Liver (tissue), 9 donors: ENCODE data around the gene NR5A1. TPM values are rescaled to one million over a fixed set of nuclear protein-coding genes. Genes with fewer than 3 reads are reported as not detected.

Source experiments
- DNase-seq: peaks from one replicate; pipeline ENCODE4 v3.0.0-alpha.2; 2017; ENCODE audit warnings: low spot score
- H3K27ac ChIP-seq, 2 donors: one replicate each; pipeline ENCODE4 v1.7.0; 2013; ENCODE audit warnings: inconsistent platforms in 2 of 2, low read length in 2 of 2, control low read depth in 1 of 2, low read depth in 1 of 2, mild to moderate bottlenecking in 1 of 2
- H3K27me3 ChIP-seq, 4 donors: one replicate each; pipeline versions ENCODE4 v1.6.1 to v1.7.0; 2013; ENCODE audit warnings: low read length in 3 of 4, inconsistent platforms in 1 of 4, mild to moderate bottlenecking in 1 of 4, moderate library complexity in 1 of 4; ENCODE audit not compliant: control insufficient read depth in 4 of 4, insufficient read depth in 4 of 4
- H3K36me3 ChIP-seq, 4 donors: one replicate each; pipeline versions ENCODE4 v1.6.1 to v1.7.0; 2013; ENCODE audit warnings: low read length in 3 of 4, mild to moderate bottlenecking in 3 of 4, low read depth in 1 of 4, moderate library complexity in 1 of 4; ENCODE audit not compliant: control insufficient read depth in 4 of 4, insufficient read depth in 3 of 4
- H3K4me1 ChIP-seq, 4 donors: one replicate each; pipeline versions ENCODE4 v1.6.1 to v1.7.0; 2013; ENCODE audit warnings: low read length in 3 of 4, mild to moderate bottlenecking in 3 of 4, moderate library complexity in 1 of 4; ENCODE audit not compliant: control insufficient read depth in 4 of 4, insufficient read depth in 4 of 4
- H3K4me3 ChIP-seq, 3 donors: one replicate each; pipeline versions ENCODE4 v1.6.1 to v1.7.0; 2013; ENCODE audit warnings: low read length in 3 of 3, control low read depth in 1 of 3, low read depth in 1 of 3, mild to moderate bottlenecking in 1 of 3
- H3K9ac ChIP-seq, 2 donors: one replicate each; pipeline ENCODE4 v1.7.0; 2013; ENCODE audit warnings: low read length in 2 of 2, mild to moderate bottlenecking in 2 of 2, moderate library complexity in 2 of 2, control low read depth in 1 of 2, low read depth in 1 of 2
- H3K9me3 ChIP-seq, 4 donors: one replicate each; pipeline versions ENCODE4 v1.6.1 to v1.7.0; 2013; ENCODE audit warnings: low read length in 3 of 4; ENCODE audit not compliant: control insufficient read depth in 4 of 4
- ATF3 ChIP-seq: IDR thresholded peaks from 2 replicates; pipeline ENCODE4 v1.6.1; 2016; ENCODE audit warnings: antibody characterized with exemption
- EGR1 ChIP-seq, 2 donors: IDR thresholded peaks; 2 replicates each; pipeline ENCODE4 v1.6.1; 2016 to 2018; ENCODE audit warnings: antibody characterized with exemption in 2 of 2, low read depth in 2 of 2
- FOXA1 ChIP-seq: IDR thresholded peaks from 2 replicates; pipeline ENCODE4 v1.6.1; 2016; ENCODE audit warnings: antibody characterized with exemption
- FOXA2 ChIP-seq: IDR thresholded peaks from 2 replicates; pipeline ENCODE4 v1.6.1; 2016; ENCODE audit warnings: antibody characterized with exemption
- GABPA ChIP-seq, 2 donors: IDR thresholded peaks in 1 of 2; conservative IDR thresholded peaks in 1 of 2; 2 replicates each; pipeline ENCODE4 v1.6.1; 2016; ENCODE audit warnings: antibody characterized with exemption in 2 of 2, mild to moderate bottlenecking in 1 of 2, moderate library complexity in 1 of 2
- HNF4A ChIP-seq, 2 donors: conservative IDR thresholded peaks; 2 replicates each; pipeline ENCODE4 v1.6.1; 2016; ENCODE audit warnings: antibody characterized with exemption in 2 of 2, mild to moderate bottlenecking in 2 of 2
- HNF4G ChIP-seq: IDR thresholded peaks from 2 replicates; pipeline ENCODE4 v1.6.1; 2016; ENCODE audit warnings: antibody characterized with exemption
- JUND ChIP-seq, 2 donors: IDR thresholded peaks; 2 replicates each; pipeline ENCODE4 v1.6.1; 2016; ENCODE audit warnings: antibody characterized with exemption in 2 of 2
- MAX ChIP-seq: IDR thresholded peaks from 2 replicates; pipeline ENCODE4 v1.6.1; 2016; ENCODE audit warnings: antibody characterized with exemption
- RAD21 ChIP-seq, 2 donors: IDR thresholded peaks; 2 replicates each; pipeline ENCODE4 v1.6.1; 2016; ENCODE audit warnings: antibody characterized with exemption in 2 of 2, mild to moderate bottlenecking in 2 of 2
- REST ChIP-seq: IDR thresholded peaks from 2 replicates; pipeline ENCODE4 v1.6.1; 2016; ENCODE audit warnings: antibody characterized with exemption, mild to moderate bottlenecking
- RXRA ChIP-seq, 2 donors: IDR thresholded peaks; 2 replicates each; pipeline ENCODE4 v1.6.1; 2017 to 2018; ENCODE audit warnings: antibody characterized with exemption in 2 of 2, mild to moderate bottlenecking in 1 of 2
- SP1 ChIP-seq: IDR thresholded peaks from 2 replicates; pipeline ENCODE4 v1.6.1; 2018; ENCODE audit warnings: antibody characterized with exemption, mild to moderate bottlenecking
- YY1 ChIP-seq: IDR thresholded peaks from 2 replicates; pipeline ENCODE4 v1.6.1; 2016; ENCODE audit warnings: antibody characterized with exemption, mild to moderate bottlenecking
- whole genome bisulfite sequencing: extraction: QIAGEN DNeasy Blood & Tissue Kit; methylation state at CpG from one replicate; pipeline ENCODE4 v1.1.7; 2013; 5-methylcytosine and 5-hydroxymethylcytosine counted together
- polyA plus RNA-seq, 2 donors: library from polyadenylated mRNA; stranded (reverse) in 1 of 2; unstranded in 1 of 2; fragments of 200-250 nt in 1 of 2; fragments of >200 nt in 1 of 2; fragmentation: Nextera tagmentation in 1 of 2; extraction: Ambion mirVana in 1 of 2; gene quantifications; one replicate each; pipeline versions ENCODE4 v1.2.1 to v1.2.3, GENCODE V29; 2013 to 2015
- total RNA-seq, 2 donors: library from RNA; depleted of rRNA; stranded (reverse); fragments of >200 nt; gene quantifications; one replicate each; pipeline ENCODE4 v1.2.3, GENCODE V29; 2014
- TF ChIP-seq, protein P1 (sequence below): fragments of 150-350 bp; IDR thresholded peaks from 2 replicates; pipeline ENCODE4 v1.5.1; 2017; ENCODE audit warnings: improper control_type of control experiment, low read depth, low read length; ENCODE audit not compliant: missing input control
- TF ChIP-seq, protein P2 (sequence below): IDR thresholded peaks from 2 replicates; pipeline ENCODE4 v1.6.1; 2016; ENCODE audit warnings: antibody characterized with exemption
- donor health status: healthy.
- donor health status: healthy.
- donor health status: healthy.
- donor health status: healthy.
- donor health status: healthy.

NR5A1 gene
- total and polyA plus RNA-seq, 4 donors: not detected

DNA sequence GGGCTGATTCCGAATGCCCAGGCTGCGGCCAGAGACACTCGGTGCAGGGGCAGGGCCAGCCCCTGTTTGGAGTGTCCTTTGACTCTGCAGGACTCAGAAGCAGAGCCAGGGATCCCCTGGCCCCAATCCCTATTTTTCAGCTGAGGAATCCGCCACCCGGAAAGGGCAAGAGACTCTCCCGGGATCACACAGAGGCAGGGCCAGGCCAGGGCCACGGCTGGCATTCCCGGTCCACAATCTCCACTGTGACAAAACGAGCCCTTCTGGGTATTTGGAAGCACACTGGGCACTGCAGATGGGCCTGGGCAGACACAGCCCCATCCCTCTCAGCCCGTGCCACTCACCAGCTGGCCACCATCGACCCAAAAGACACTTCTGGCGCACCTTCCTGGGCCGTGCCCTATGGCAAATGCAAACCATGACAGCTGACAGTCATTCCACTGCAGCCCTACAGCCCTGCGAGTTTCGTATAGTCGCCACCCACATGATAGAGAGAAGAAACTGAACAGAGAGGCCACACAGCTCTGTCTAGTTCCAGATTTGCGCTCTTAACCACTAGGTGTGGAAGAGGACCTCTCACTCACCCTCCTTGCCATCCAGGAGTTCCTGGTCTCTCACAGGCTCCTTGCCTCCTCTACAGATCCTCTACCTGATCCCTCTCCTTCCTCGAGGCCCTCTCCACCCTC is 13.3 kb downstream of the NR5A1 start:
- no peak for TF ChIP-seq HNF4A (conservative IDR thresholded peaks at IDR 0.05)
- TF ChIP-seq GABPA (IDR thresholded peaks at IDR 0.05 in 1 of 2, conservative IDR thresholded peaks at IDR 0.05 in 1 of 2): no peak
- TF ChIP-seq EGR1 (IDR thresholded peaks at IDR 0.05; ENCODE audit: low read depth in 2 of 2): no peak
- TF ChIP-seq, protein P1, sequence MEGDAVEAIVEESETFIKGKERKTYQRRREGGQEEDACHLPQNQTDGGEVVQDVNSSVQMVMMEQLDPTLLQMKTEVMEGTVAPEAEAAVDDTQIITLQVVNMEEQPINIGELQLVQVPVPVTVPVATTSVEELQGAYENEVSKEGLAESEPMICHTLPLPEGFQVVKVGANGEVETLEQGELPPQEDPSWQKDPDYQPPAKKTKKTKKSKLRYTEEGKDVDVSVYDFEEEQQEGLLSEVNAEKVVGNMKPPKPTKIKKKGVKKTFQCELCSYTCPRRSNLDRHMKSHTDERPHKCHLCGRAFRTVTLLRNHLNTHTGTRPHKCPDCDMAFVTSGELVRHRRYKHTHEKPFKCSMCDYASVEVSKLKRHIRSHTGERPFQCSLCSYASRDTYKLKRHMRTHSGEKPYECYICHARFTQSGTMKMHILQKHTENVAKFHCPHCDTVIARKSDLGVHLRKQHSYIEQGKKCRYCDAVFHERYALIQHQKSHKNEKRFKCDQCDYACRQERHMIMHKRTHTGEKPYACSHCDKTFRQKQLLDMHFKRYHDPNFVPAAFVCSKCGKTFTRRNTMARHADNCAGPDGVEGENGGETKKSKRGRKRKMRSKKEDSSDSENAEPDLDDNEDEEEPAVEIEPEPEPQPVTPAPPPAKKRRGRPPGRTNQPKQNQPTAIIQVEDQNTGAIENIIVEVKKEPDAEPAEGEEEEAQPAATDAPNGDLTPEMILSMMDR: no peak
- TF ChIP-seq RXRA (IDR thresholded peaks at IDR 0.05): no peak
- TF ChIP-seq HNF4G: no peak
- no peak for TF ChIP-seq RAD21 (IDR thresholded peaks at IDR 0.05)
- TF ChIP-seq REST: no peak
- no peak for TF ChIP-seq JUND (IDR thresholded peaks at IDR 0.05)
- TF ChIP-seq SP1: no peak
- TF ChIP-seq YY1: no peak
- TF ChIP-seq ATF3: no peak
- TF ChIP-seq FOXA2: no peak
- TF ChIP-seq, protein P2, sequence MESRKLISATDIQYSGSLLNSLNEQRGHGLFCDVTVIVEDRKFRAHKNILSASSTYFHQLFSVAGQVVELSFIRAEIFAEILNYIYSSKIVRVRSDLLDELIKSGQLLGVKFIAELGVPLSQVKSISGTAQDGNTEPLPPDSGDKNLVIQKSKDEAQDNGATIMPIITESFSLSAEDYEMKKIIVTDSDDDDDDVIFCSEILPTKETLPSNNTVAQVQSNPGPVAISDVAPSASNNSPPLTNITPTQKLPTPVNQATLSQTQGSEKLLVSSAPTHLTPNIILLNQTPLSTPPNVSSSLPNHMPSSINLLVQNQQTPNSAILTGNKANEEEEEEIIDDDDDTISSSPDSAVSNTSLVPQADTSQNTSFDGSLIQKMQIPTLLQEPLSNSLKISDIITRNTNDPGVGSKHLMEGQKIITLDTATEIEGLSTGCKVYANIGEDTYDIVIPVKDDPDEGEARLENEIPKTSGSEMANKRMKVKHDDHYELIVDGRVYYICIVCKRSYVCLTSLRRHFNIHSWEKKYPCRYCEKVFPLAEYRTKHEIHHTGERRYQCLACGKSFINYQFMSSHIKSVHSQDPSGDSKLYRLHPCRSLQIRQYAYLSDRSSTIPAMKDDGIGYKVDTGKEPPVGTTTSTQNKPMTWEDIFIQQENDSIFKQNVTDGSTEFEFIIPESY: no peak
- no peak for TF ChIP-seq FOXA1
- Histone ChIP-seq H3K36me3 (no peaks in the 10 kb centered on the region), H3K27me3 (no peaks in the 10 kb centered on the region), H3K4me3 (no peak overlapping the region), H3K4me1 (peaks cover 0 to 8% (median 3%) of the 10 kb centered on the region in 4 donors), H3K27ac (no peak overlapping the region), H3K9ac (no peak overlapping the region), H3K9me3 (no peaks in the 10 kb centered on the region)
- 85% methylated on average over 18 of the region's 18 CpGs for WGBS
- DNase-seq: no peak

DNA sequence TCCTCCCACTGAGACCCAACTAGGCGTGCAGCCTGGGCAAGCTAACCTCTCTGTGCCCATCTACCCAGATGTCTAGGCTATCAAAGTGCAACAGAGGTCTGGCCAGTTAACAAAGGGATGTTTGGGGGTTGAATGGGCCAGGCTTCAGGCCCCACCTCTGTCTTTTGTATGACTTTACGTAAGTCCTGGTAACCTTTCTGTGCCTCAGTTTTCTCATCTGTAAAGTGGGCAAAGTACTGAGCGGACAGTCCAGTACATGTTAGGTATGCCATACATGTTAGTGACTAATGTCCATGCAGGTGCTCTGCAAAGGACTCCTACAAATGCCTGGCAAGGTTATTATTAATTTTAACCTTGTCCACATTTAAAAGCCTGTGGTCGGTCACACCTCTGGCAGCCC is 14.0 kb downstream of the NR5A1 start:
- H3K4me1 ChIP-seq: peaks cover 0 to 8% (median 3%) of the 10 kb centered on the region in 4 donors
- WGBS: 95% methylated on average over 4 of the region's 4 CpGs
- no peak overlapping the region for H3K4me3 ChIP-seq
- no peak overlapping the region for H3K27ac ChIP-seq
- no peak overlapping the region for H3K9ac ChIP-seq
- DNase-seq: no peak
- H3K9me3 ChIP-seq: no peaks in the 10 kb centered on the region
- H3K27me3 ChIP-seq: no peaks in the 10 kb centered on the region
- H3K36me3 ChIP-seq: no peaks in the 10 kb centered on the region
- TF ChIP-seq MAX (no peak), FOXA1 (no peak), RXRA (IDR thresholded peaks at IDR 0.05) (no peak), JUND (IDR thresholded peaks at IDR 0.05) (no peak), YY1 (no peak)
